ENCODE measurements around the gene ROCK2. TPM values are rescaled to one million over a fixed set of nuclear protein-coding genes. Genes with fewer than 3 reads are reported as not detected.

Gene ROCK2
- polyA plus RNA-seq, 1 of the 3 experiments (the other 2 are of a cell fraction): 4.2 TPM

GRCh38 chr2:11340717-11341116 lies 3.7 kb downstream of the ROCK2 start:
- 0 out of 2 replicates have a peak overlapping the region, but pooled peaks have one; percentile 92 for H3K4me2 ChIP-seq
- TF ChIP-seq USF2 (IDR thresholded peaks at IDR 0.05; ENCODE audit: borderline replicate concordance, low read depth, low read length) (no peak), ZBTB33 (IDR thresholded peaks at IDR 0.05; ENCODE audit: borderline replicate concordance, low read depth) (no peak), GATA2 (CRISPR knock-in tag; IDR thresholded peaks at IDR 0.05) (no peak), RXRA (IDR thresholded peaks at IDR 0.05; ENCODE audit: borderline replicate concordance, low read depth) (no peak), PBX3 (IDR thresholded peaks at IDR 0.05) (no peak), NRF1 (IDR thresholded peaks at IDR 0.05; ENCODE audit: low read depth, low read length) (no peak), FOSL2 (IDR thresholded peaks at IDR 0.05; ENCODE audit: borderline replicate concordance, low read depth) (no peak), REST (IDR thresholded peaks at IDR 0.05; ENCODE audit: low read depth, low read length) (no peak), USF1 (IDR thresholded peaks at IDR 0.05; ENCODE audit: borderline replicate concordance, low read depth) (no peak), YY1 (IDR thresholded peaks at IDR 0.05; ENCODE audit: low read depth) (no peak), CTCF (IDR thresholded peaks at IDR 0.05) (no peak), TEAD4 (IDR thresholded peaks at IDR 0.05; ENCODE audit: borderline replicate concordance, insufficient read depth) (no peak), FOXM1 (IDR thresholded peaks at IDR 0.05; ENCODE audit: low read depth) (no peak), CHD2 (IDR thresholded peaks at IDR 0.05; ENCODE audit: low read length, partially characterized antibody) (no peak), EP300 (IDR thresholded peaks at IDR 0.05; ENCODE audit: borderline replicate concordance in 1 of 2, low read depth in 1 of 2, low read length in 1 of 2) (no peak), TAF1 (IDR thresholded peaks at IDR 0.05; ENCODE audit: borderline replicate concordance, low read depth, low read length) (no peak), ELF1 (IDR thresholded peaks at IDR 0.05) (no peak), GABPA (IDR thresholded peaks at IDR 0.05; ENCODE audit: low read depth) (no peak), RFX5 (IDR thresholded peaks at IDR 0.05; ENCODE audit: low read length) (no peak)

More at GRCh38 chr2:11340717-11341116, 3.7 kb downstream of the ROCK2 start:
- H3K27ac ChIP-seq (ENCODE audit: low read depth in 2 of 2, low read length in 1 of 2): no peak overlapping the region
- no peak overlapping the region for H2AFZ ChIP-seq (ENCODE audit: low read depth)
- H3K36me3 ChIP-seq (replicated peaks in 1 of 2; ENCODE audit: control insufficient read depth in 1 of 2, insufficient read depth in 2 of 2, low read length in 1 of 2): peaks cover 0 to 4% of the 10 kb centered on the region in 2 experiments
- peaks cover 18 to 25% of the 10 kb centered on the region in 2 experiments for H3K4me1 ChIP-seq (ENCODE audit: control insufficient read depth in 1 of 2, insufficient read depth in 2 of 2, low read depth in 1 of 2, low read length in 1 of 2)
- H3F3A ChIP-seq (replicated peaks; ENCODE audit: insufficient read depth): peaks cover 20% of the 10 kb centered on the region
- ChIA-PET CTCF (interaction anchor here (0.8 to 1.3 kb wide), 2 partner anchors 34 to 166 kb away, joined by 3 to 4 read pairs; no protein-coding TSS in a partner anchor), POLR2A (no interaction called here)
- whole genome bisulfite sequencing (ENCODE audit: low lambda C conversion rate): 84% methylated on average over 2 of the region's 2 CpGs
- H3K27me3 ChIP-seq (ENCODE audit: insufficient read depth): no peaks in the 10 kb centered on the region
- no peak overlapping the region for H3K9ac ChIP-seq
- H3K9me2 ChIP-seq: no peaks in the 10 kb centered on the region
- no peaks in the 10 kb centered on the region for H3K9me3 ChIP-seq
- peaks cover 72% of the 10 kb centered on the region for H4K20me1 ChIP-seq (ENCODE audit: insufficient read depth)
- no peak overlapping the region for H3K4me3 ChIP-seq (ENCODE audit: low read depth in 2 of 2, low read length in 1 of 2)
- DNase-seq: no peak
- peaks cover 85% of the 10 kb centered on the region for H3K79me2 ChIP-seq (ENCODE audit: insufficient read depth)

All from SK-N-SH (cell line).